ENCODE results near the gene PTCD1.

DNA sequence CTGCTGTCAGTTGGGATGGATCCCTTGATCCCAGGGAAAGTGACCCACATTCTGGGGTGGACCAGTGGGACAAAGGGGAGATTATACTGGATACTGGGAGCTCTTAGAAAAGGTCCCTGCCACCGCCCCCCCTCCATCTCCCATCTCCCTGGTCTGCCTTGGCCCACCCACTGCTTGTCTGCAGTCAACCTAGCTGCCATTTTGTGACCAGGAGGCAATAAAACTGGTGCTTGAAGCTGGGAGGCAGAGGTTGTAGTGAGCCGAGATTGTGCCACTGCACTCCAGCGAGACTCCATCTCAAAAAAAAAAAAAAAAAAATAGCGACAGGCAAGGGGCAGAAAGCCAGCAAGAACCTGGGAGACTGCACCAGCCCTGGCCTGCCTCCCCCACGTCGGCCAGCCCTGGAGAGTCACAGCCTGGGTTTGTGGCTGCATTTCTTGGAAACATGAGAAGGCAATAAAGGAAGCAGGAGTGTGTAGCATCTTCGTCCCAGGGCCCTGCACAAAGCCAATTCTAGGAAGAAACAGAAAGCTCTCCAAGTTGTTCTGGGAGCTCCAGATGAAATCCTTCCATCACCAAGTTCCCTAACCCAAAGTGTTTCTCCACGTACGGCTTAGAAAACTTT is 68.7 kb downstream of the PTCD1 start:
- TF ChIP-seq, protein P1, sequence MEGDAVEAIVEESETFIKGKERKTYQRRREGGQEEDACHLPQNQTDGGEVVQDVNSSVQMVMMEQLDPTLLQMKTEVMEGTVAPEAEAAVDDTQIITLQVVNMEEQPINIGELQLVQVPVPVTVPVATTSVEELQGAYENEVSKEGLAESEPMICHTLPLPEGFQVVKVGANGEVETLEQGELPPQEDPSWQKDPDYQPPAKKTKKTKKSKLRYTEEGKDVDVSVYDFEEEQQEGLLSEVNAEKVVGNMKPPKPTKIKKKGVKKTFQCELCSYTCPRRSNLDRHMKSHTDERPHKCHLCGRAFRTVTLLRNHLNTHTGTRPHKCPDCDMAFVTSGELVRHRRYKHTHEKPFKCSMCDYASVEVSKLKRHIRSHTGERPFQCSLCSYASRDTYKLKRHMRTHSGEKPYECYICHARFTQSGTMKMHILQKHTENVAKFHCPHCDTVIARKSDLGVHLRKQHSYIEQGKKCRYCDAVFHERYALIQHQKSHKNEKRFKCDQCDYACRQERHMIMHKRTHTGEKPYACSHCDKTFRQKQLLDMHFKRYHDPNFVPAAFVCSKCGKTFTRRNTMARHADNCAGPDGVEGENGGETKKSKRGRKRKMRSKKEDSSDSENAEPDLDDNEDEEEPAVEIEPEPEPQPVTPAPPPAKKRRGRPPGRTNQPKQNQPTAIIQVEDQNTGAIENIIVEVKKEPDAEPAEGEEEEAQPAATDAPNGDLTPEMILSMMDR (optimal IDR thresholded peaks at IDR 0.05 in 1 of 3, IDR thresholded peaks at IDR 0.05 in 1 of 3, conservative IDR thresholded peaks at IDR 0.05 in 1 of 3; ENCODE audit: extremely low read depth in 1 of 3, insufficient read depth in 2 of 3, low read length in 3 of 3) = no peak
- no peak for TF ChIP-seq EZH2 (IDR thresholded peaks at IDR 0.05; ENCODE audit: low read length)
